Mesenteric fat pad (tissue), 1 donor: ENCODE data around the gene PYDC2. TPM values are rescaled to one million over a fixed set of nuclear protein-coding genes. Genes with fewer than 3 reads are reported as not detected.
"Not testable (repeated sequence)": the region's sequence is repeated elsewhere in the genome, so short reads cannot be mapped to it uniquely, and the experiment has no call there.

Experiments used
- DNase-seq: peaks from one replicate; pipeline ENCODE4 v3.0.0-alpha.2; 2020; ENCODE audit warnings: low spot score
- total RNA-seq: library from RNA; stranded (reverse); fragmentation: NEBNext Ultra II Directional; extraction: Animal tissue kit (Norgen Biotek cat#: 25700); gene quantifications from one replicate; pipeline ENCODE4 v1.2.1, GENCODE V29; 2021
- donor health status: DM: yes; HTN: yes; CAD: no.

Gene PYDC2
- total RNA-seq, 1 donor from 2014 or later = not detected

- no peak for DNase-seq
These were observed 9.1 kb downstream of the PYDC2 start for GRCh38 chr3:191470080-191470479.

GRCh38 chr3:191470545-191470944 lies 9.6 kb downstream of the PYDC2 start:
- DNase-seq = no peak

- no peak for DNase-seq
These were observed 12.8 kb downstream of the PYDC2 start for GRCh38 chr3:191473661-191474198.

- no peak for DNase-seq
These were observed 15.3 kb downstream of the PYDC2 start for GRCh38 chr3:191476066-191476772.

- DNase-seq = not testable (repeated sequence)
These were observed 23.0 kb downstream of the PYDC2 start for GRCh38 chr3:191483994-191484393.

GRCh38 chr3:191484461-191484860 lies 23.5 kb downstream of the PYDC2 start:
- no peak for DNase-seq

GRCh38 chr3:191492601-191493000 lies 31.6 kb downstream of the PYDC2 start:
- no peak for DNase-seq

- no peak for DNase-seq
These were observed 32.4 kb downstream of the PYDC2 start for GRCh38 chr3:191493336-191493735.

GRCh38 chr3:191499307-191500080 lies 38.5 kb downstream of the PYDC2 start:
- no peak for DNase-seq

GRCh38 chr3:191500892-191501291 lies 39.9 kb downstream of the PYDC2 start:
- DNase-seq = no peak

GRCh38 chr3:191502583-191502982 lies 41.6 kb downstream of the PYDC2 start:
- no peak for DNase-seq

- DNase-seq = no peak
These were observed 48.1 kb downstream of the PYDC2 start for GRCh38 chr3:191509078-191509477.

Other genes with a start within 250 kb of the PYDC2 start
- gene CCDC50, start 131.8 kb upstream of the PYDC2 start, total RNA-seq = 120 TPM
- 1.1 TPM for gene UTS2B, start 130.6 kb upstream of the PYDC2 start, total RNA-seq